H1 (cell line): Measurements from ENCODE around the gene JPH2. TPM values are rescaled to one million over a fixed set of nuclear protein-coding genes. Genes with fewer than 3 reads are reported as not detected.

ENCODE experiments used
- CTCF ChIA-PET: fragments of 300-600 bp; sonication (Branson Sonifier 250); formaldehyde crosslinking; loops from one replicate; lab custom pipeline; 2021; ENCODE audit not compliant: partially characterized antibody; lab: Charles Lee
- POLR2A ChIA-PET: fragments of 300-600 bp; sonication (Branson Sonifier 250); formaldehyde crosslinking; loops from one replicate; lab custom pipeline; 2021; ENCODE audit warnings: inconsistent platforms; ENCODE audit not compliant: partially characterized antibody; lab: Charles Lee
- DNase-seq, 2 experiments: peaks; one replicate each; pipeline versions ENCODE4 v3.0.0 to v3.0.0-alpha.2; 2010 to 2022; ENCODE audit warnings: low spot score in 2 of 2, low read depth in 1 of 2, mixed read lengths in 1 of 2
- FAIRE-seq: peaks from 2 replicates; lab custom pipeline; 2011; peaks lifted over from hg19 to GRCh38; lab: Jason Lieb, UNC
- H2AFZ ChIP-seq: 2 replicates; pipeline ENCODE4 v1.8.1; 2012; ENCODE audit warnings: low read length, inconsistent platforms
- H2AK5ac ChIP-seq: 2 replicates; pipeline ENCODE4 v1.6.1; 2013; ENCODE audit warnings: low read depth, low read length
- H2BK120ac ChIP-seq: replicated peaks from 2 replicates; pipeline ENCODE3; 2013; ENCODE audit warnings: low read depth, low read length, inconsistent platforms
- H2BK12ac ChIP-seq: 2 replicates; pipeline ENCODE4 v1.6.1; 2013; ENCODE audit warnings: low read depth, low read length
- H2BK15ac ChIP-seq: 2 replicates; pipeline ENCODE4 v1.6.1; 2013; ENCODE audit warnings: low read length
- H2BK20ac ChIP-seq: 2 replicates; pipeline ENCODE4 v1.6.1; 2013; ENCODE audit warnings: low read length
- H2BK5ac ChIP-seq: 2 replicates; pipeline ENCODE4 v1.6.1; 2013; ENCODE audit warnings: low read depth, low read length
- H3K14ac ChIP-seq: 2 replicates; pipeline ENCODE4 v1.6.1; 2013; ENCODE audit warnings: inconsistent platforms; ENCODE audit not compliant: insufficient read length
- H3K18ac ChIP-seq: 2 replicates; pipeline ENCODE4 v1.6.1; 2013; ENCODE audit warnings: low read length; ENCODE audit errors: extremely low read depth
- H3K23ac ChIP-seq: 2 replicates; pipeline ENCODE4 v1.6.1; 2013; ENCODE audit warnings: inconsistent platforms; ENCODE audit not compliant: insufficient read length
- H3K23me2 ChIP-seq: 2 replicates; pipeline ENCODE4 v1.6.1; 2013; ENCODE audit warnings: low read depth, low read length
- H3K27ac ChIP-seq: 2 replicates; pipeline ENCODE4 v1.6.1; 2011; ENCODE audit warnings: low read depth, low read length, inconsistent platforms
- H3K27me3 ChIP-seq, 4 experiments: replicated peaks in 1 of 4; 1 replicate in 1 of 4; 2 replicates in 3 of 4; pipeline versions ENCODE4 v1.6.1 to v1.8.1; 2011 to 2013; ENCODE audit warnings: low read length in 3 of 4, mild to moderate bottlenecking in 3 of 4, inconsistent platforms in 2 of 4, mixed read lengths in 2 of 4, moderate library complexity in 1 of 4; ENCODE audit not compliant: control insufficient read depth in 3 of 4, insufficient read depth in 3 of 4; ENCODE audit errors: extremely low read depth in 1 of 4
- H3K36me3 ChIP-seq, 4 experiments: 2 replicates each; pipeline versions ENCODE4 v1.6.1 to v1.8.1; 2011 to 2013; ENCODE audit warnings: mild to moderate bottlenecking in 4 of 4, low read length in 3 of 4, moderate library complexity in 2 of 4, control low read depth in 1 of 4, inconsistent platforms in 1 of 4; ENCODE audit not compliant: insufficient read depth in 4 of 4, control insufficient read depth in 2 of 4
- H3K4ac ChIP-seq: replicated peaks from 2 replicates; pipeline ENCODE3; 2013; ENCODE audit warnings: low read length, low read depth, mixed read lengths, inconsistent platforms; ENCODE audit not compliant: insufficient read length
- H3K4me1 ChIP-seq, 4 experiments: replicated peaks in 1 of 4; 1 replicate in 1 of 4; 2 replicates in 3 of 4; pipeline versions ENCODE4 v1.6.1 to v1.8.1; 2011 to 2013; ENCODE audit warnings: low read length in 3 of 4, inconsistent platforms in 2 of 4, mixed read lengths in 1 of 4; ENCODE audit not compliant: insufficient read depth in 4 of 4, control insufficient read depth in 3 of 4
- H3K4me2 ChIP-seq, 2 experiments: 2 replicates each; pipeline versions ENCODE4 v1.6.1 to v1.8.1; 2011 to 2013; ENCODE audit warnings: low read depth in 2 of 2, low read length in 2 of 2, control low read depth in 1 of 2, inconsistent platforms in 1 of 2, mild to moderate bottlenecking in 1 of 2; ENCODE audit not compliant: insufficient read depth in 1 of 2
- H3K4me3 ChIP-seq, 4 experiments: fragments of 200-600, 300-600 bp in 1 of 4; sonication (generic), shearing (Covaris generic), sonication (Bioruptor Twin) in 1 of 4; 2 replicates each; pipeline versions ENCODE4 v1.5.1 to v1.8.1; 2011 to 2016; ENCODE audit warnings: low read length in 4 of 4, low read depth in 3 of 4, control low read depth in 2 of 4, inconsistent platforms in 2 of 4, mild to moderate bottlenecking in 2 of 4, mixed read lengths in 1 of 4, moderate library complexity in 1 of 4; ENCODE audit not compliant: insufficient read depth in 2 of 4; ENCODE audit errors: extremely low read depth in 1 of 4
- H3K56ac ChIP-seq: replicated peaks from 2 replicates; pipeline ENCODE3; 2013; ENCODE audit warnings: low read depth, mild to moderate bottlenecking, mixed read lengths, low read length, inconsistent platforms; ENCODE audit not compliant: insufficient read length
- H3K79me1 ChIP-seq: 2 replicates; pipeline ENCODE4 v1.6.1; 2013; ENCODE audit warnings: low read depth, low read length, control low read depth
- H3K79me2 ChIP-seq, 2 experiments: 2 replicates each; pipeline versions ENCODE4 v1.6.1 to v1.8.1; 2012 to 2013; ENCODE audit warnings: low read length in 2 of 2, mild to moderate bottlenecking in 2 of 2, inconsistent platforms in 1 of 2; ENCODE audit not compliant: insufficient read depth in 2 of 2, control insufficient read depth in 1 of 2
- H3K9ac ChIP-seq, 4 experiments: replicated peaks in 1 of 4; 1 replicate in 1 of 4; 2 replicates in 3 of 4; pipeline versions ENCODE4 v1.6.1 to v1.8.1; 2011 to 2013; ENCODE audit warnings: low read depth in 3 of 4, low read length in 3 of 4, control low read depth in 2 of 4, mild to moderate bottlenecking in 2 of 4, moderate library complexity in 2 of 4, inconsistent platforms in 1 of 4; ENCODE audit errors: extremely low read depth in 1 of 4
- H3K9me3 ChIP-seq, 2 experiments: 2 replicates each; pipeline versions ENCODE4 v1.6.1 to v1.8.1; 2012 to 2013; ENCODE audit warnings: mild to moderate bottlenecking in 2 of 2, moderate library complexity in 2 of 2, control low read depth in 1 of 2, inconsistent platforms in 1 of 2, low read depth in 1 of 2, low read length in 1 of 2, mixed read lengths in 1 of 2; ENCODE audit not compliant: insufficient read depth in 2 of 2
- H4K20me1 ChIP-seq, 2 experiments: replicated peaks in 1 of 2; 2 replicates each; pipeline versions ENCODE3 to v1.8.1; 2011 to 2013; ENCODE audit warnings: inconsistent platforms in 2 of 2, low read length in 2 of 2, mild to moderate bottlenecking in 1 of 2; ENCODE audit not compliant: insufficient read depth in 2 of 2, control insufficient read depth in 1 of 2
- H4K5ac ChIP-seq: 2 replicates; pipeline ENCODE4 v1.6.1; 2013; ENCODE audit warnings: low read length, low read depth, mixed read lengths, inconsistent platforms; ENCODE audit not compliant: insufficient read length
- H4K8ac ChIP-seq: 2 replicates; pipeline ENCODE4 v1.8.0; 2013; ENCODE audit warnings: mild to moderate bottlenecking, moderate library complexity, low read length, inconsistent platforms; ENCODE audit not compliant: insufficient read depth; ENCODE audit errors: extremely low read depth
- H4K91ac ChIP-seq: replicated peaks from 2 replicates; pipeline ENCODE3; 2013; ENCODE audit warnings: low read length, mixed read lengths, inconsistent platforms; ENCODE audit not compliant: insufficient read length
- CTCF ChIP-seq, 3 experiments: IDR thresholded peaks; 1 replicate in 2 of 3; 2 replicates in 1 of 3; pipeline versions ENCODE4 v1.5.1 to v1.6.1; 2011; ENCODE audit warnings: low read length in 3 of 3, mild to moderate bottlenecking in 3 of 3, inconsistent platforms in 2 of 3, low read depth in 1 of 3, moderate library complexity in 1 of 3; ENCODE audit not compliant: insufficient read depth in 1 of 3; ENCODE audit errors: control extremely low read depth in 1 of 3
- NANOG ChIP-seq: IDR thresholded peaks from 2 replicates; pipeline ENCODE4 v1.6.1; 2011; ENCODE audit warnings: low read length, low read depth, mild to moderate bottlenecking, inconsistent platforms; ENCODE audit not compliant: insufficient read depth, poor library complexity, severe bottlenecking
- WGBS, 2 experiments: shearing (Covaris generic) in 1 of 2; methylation state at CpG; one replicate each; pipeline versions ENCODE4 v1.1.6 to v1.1.7; 2013 to 2015; ENCODE audit warnings: low lambda C conversion rate in 2 of 2, mixed read lengths in 2 of 2, inconsistent platforms in 1 of 2, low coverage in 1 of 2, missing lambda C conversion rate in 1 of 2; ENCODE audit not compliant: insufficient replicate concordance in 2 of 2, insufficient coverage in 1 of 2, insufficient read length in 1 of 2; ENCODE audit errors: extremely low coverage in 1 of 2, missing lambda C conversion rate in 1 of 2; 5-methylcytosine and 5-hydroxymethylcytosine counted together
- polyA plus RNA-seq, 7 experiments: library from polyadenylated mRNA; depleted of rRNA in 3 of 7; stranded (reverse) in 5 of 7; unstranded in 2 of 7; fragments of >200 nt in 5 of 7; fragments of 200-250 nt in 2 of 7; gene quantifications; 1 replicate in 5 of 7; 2 replicates in 1 of 7; 4 replicates in 1 of 7; pipeline versions ENCODE4 v1.2.1 to v1.2.3, GENCODE V29; 2011 to 2013; ENCODE audit warnings: missing spikeins in 2 of 7, mixed read lengths in 2 of 7
- total RNA-seq: library from RNA; stranded (reverse); fragmentation: NEBNext Ultra II Directional; extraction: Animal tissue kit (Norgen Biotek cat#: 25700); gene quantifications from 2 replicates; pipeline ENCODE4 v1.2.1, GENCODE V29; 2021

The JPH2 gene
- total and polyA plus RNA-seq, 2 of the 8 experiments (the other 6 are each of a cell fraction or from before 2014, with no cell fraction given) = 0.59 to 1.3 TPM

- H3K4ac ChIP-seq = no peak overlapping the region
- H3K14ac ChIP-seq = no peak overlapping the region
- H3K79me2 ChIP-seq = no peaks in the 10 kb centered on the region
- H4K20me1 ChIP-seq = no peaks in the 10 kb centered on the region
- H3K9ac ChIP-seq = no peak overlapping the region
- peaks cover 0 to 7% (median 1%) of the 10 kb centered on the region in 4 experiments; a peak in 3 of 7 replicates for H3K4me1 ChIP-seq
- TF ChIP-seq CTCF (IDR thresholded peaks at IDR 0.05; ENCODE audit: control extremely low read depth in 1 of 3, insufficient read depth in 1 of 3, low read depth in 1 of 3, low read length in 3 of 3) (0 out of 4 replicates have a peak, but pooled peaks of 1 of the 3 experiments have one; percentile 11), NANOG (no peak)
- H3K36me3 ChIP-seq = no peaks in the 10 kb centered on the region
- no peak overlapping the region for H2BK5ac ChIP-seq
- H2AK5ac ChIP-seq = no peak overlapping the region
- CTCF ChIA-PET = interaction anchor here (1.1 to 2.4 kb wide), 5 partner anchors 9 to 320 kb away, joined by 3 to 13 read pairs (median 5); no protein-coding TSS in a partner anchor
- H2BK20ac ChIP-seq = no peak overlapping the region
- no peak overlapping the region for H4K5ac ChIP-seq
- H3K23ac ChIP-seq = no peak overlapping the region
- H4K91ac ChIP-seq = peak overlapping the region; percentile 15
- DNase-seq = peak in 1 of 2 experiments; percentile 44
- no peaks in the 10 kb centered on the region for H3K9me3 ChIP-seq
- H3K4me3 ChIP-seq = no peak overlapping the region
- H3K79me1 ChIP-seq = no peaks in the 10 kb centered on the region
- no peak overlapping the region for H2BK120ac ChIP-seq
- no peak overlapping the region for H2BK12ac ChIP-seq
- POLR2A ChIA-PET = interaction anchor here (0.6 kb wide), 2 partner anchors 182 to 347 kb away, joined by 3 read pairs; no protein-coding TSS in a partner anchor
- H2BK15ac ChIP-seq = no peak overlapping the region
- no peaks in the 10 kb centered on the region for H3K23me2 ChIP-seq
- no peak overlapping the region for H4K8ac ChIP-seq
- H3K4me2 ChIP-seq = no peak overlapping the region
- no peaks in the 10 kb centered on the region; a peak in 1 of 7 replicates for H3K27me3 ChIP-seq
- no peak overlapping the region for H3K18ac ChIP-seq
- H3K27ac ChIP-seq = no peak overlapping the region
- H3K56ac ChIP-seq = no peak overlapping the region
- no peak overlapping the region for H2AFZ ChIP-seq
- WGBS, 2 experiments = 90% methylated on average over 29 of the region's 30 CpGs; no CpG with 5 or more reads in 1 of the 2 experiments
- FAIRE-seq = no peak
Observed at GRCh38 chr20:44068316-44069201, 118.4 kb downstream of the JPH2 start.
